Adrenal gland (tissue), 12 donors: ENCODE data around the gene PIK3R3. TPM values are rescaled to one million over a fixed set of nuclear protein-coding genes. Genes with fewer than 3 reads are reported as not detected.

ENCODE experiments used
- DNase-seq, 7 donors: peaks; one replicate each; pipeline ENCODE4 v3.0.0-alpha.2; 2019 to 2020
- H3K27ac ChIP-seq, 5 donors: fragments of 200-600 bp; sonication (generic) in 4 of 5; 1 replicate in 3 of 5; 2 replicates in 2 of 5; pipeline versions ENCODE4 v1.5.1 to v1.8.0; 2016 to 2020; ENCODE audit warnings: mild to moderate bottlenecking in 1 of 5
- H3K27me3 ChIP-seq: fragments of 200-600 bp; 2 replicates; pipeline ENCODE4 v1.8.0; 2021
- H3K36me3 ChIP-seq, 2 donors: fragments of 200-600 bp; replicated peaks in 1 of 2; 1 replicate in 1 of 2; 2 replicates in 1 of 2; pipeline versions ENCODE4 v1.5.1 to v1.8.0; 2018 to 2022
- H3K4me1 ChIP-seq, 2 donors: fragments of 200-600 bp; replicated peaks in 1 of 2; 1 replicate in 1 of 2; 2 replicates in 1 of 2; pipeline versions ENCODE4 v1.5.1 to v1.8.0; 2018 to 2021
- H3K4me3 ChIP-seq, 4 donors: fragments of 200-600 bp; sonication (generic) in 3 of 4; one replicate each; pipeline ENCODE4 v1.5.1; 2016 to 2018
- H3K9me3 ChIP-seq, 3 donors: fragments of 200-600 bp; sonication (generic) in 1 of 3; replicated peaks in 1 of 3; 1 replicate in 2 of 3; 2 replicates in 1 of 3; pipeline versions ENCODE4 v1.5.1 to v1.8.0; 2016 to 2021
- POLR2A ChIP-seq, 2 donors: fragments of 450-650 bp; IDR thresholded peaks; one replicate each; pipeline ENCODE4 v1.6.1; 2017; ENCODE audit warnings: antibody characterized with exemption in 2 of 2, mild to moderate bottlenecking in 2 of 2, moderate library complexity in 1 of 2
- WGBS, 4 donors: extraction: QIAGEN DNeasy Blood & Tissue Kit in 2 of 4; methylation state at CpG; one replicate each; pipeline versions ENCODE4 v1.1.5 to v1.1.7; 2013 to 2017; 5-methylcytosine and 5-hydroxymethylcytosine counted together
- intact Hi-C, 2 donors: fragments of 100-400 bp; cut with DNase I; formaldehyde crosslinking; loops; one replicate each; pipeline versions ENCODE4 v1.14.1 to v1.15.0; 2022 to 2023
- polyA plus RNA-seq, 3 donors: library from polyadenylated mRNA; stranded (reverse); fragments of 200-250 nt in 2 of 3; fragments of 350-450 nt in 1 of 3; fragmentation: Illumina TruSeq in 1 of 3; extraction: RNeasy Lipid Tissue Mini Kit (QIAGEN cat#74804) in 1 of 3; gene quantifications; one replicate each; pipeline ENCODE4 v1.2.3, GENCODE V29; 2013 to 2014
- total RNA-seq, 9 donors: library from RNA; depleted of rRNA in 4 of 9; stranded (reverse); fragments of >200 nt in 4 of 9; fragments of 120-200 nt in 1 of 9; fragmentation: NEBNext Ultra II Directional in 1 of 9; extraction: Animal tissue kit (Norgen Biotek cat#: 25700) in 1 of 9; gene quantifications; one replicate each; pipeline versions ENCODE4 v1.1.0 to v1.2.4, GENCODE V29; 2013 to 2023
- TF ChIP-seq, protein P1 (sequence below), 6 experiments: fragments of 450-650 bp in 4 of 6; fragments of 200-600 bp in 2 of 6; sonication (generic) in 1 of 6; IDR thresholded peaks; 1 replicate in 5 of 6; 2 replicates in 1 of 6; pipeline versions ENCODE4 v1.5.1 to v1.8.0; 2016 to 2021; ENCODE audit warnings: antibody characterized with exemption in 6 of 6, mild to moderate bottlenecking in 2 of 6, moderate library complexity in 1 of 6
- donor health status: healthy with polysubstance abuse.
- donor health status: Bipolar disorder and iron deficiency.
- donor health status: DM: yes; HTN: yes; CAD: no.
- donor health status: DM: no; HTN: no; CAD: no.
- donor health status: DM: no; HTN: no; CAD: no.
- donor health status: DM: yes; HTN: yes; CAD: no.

PIK3R3 gene
- total and polyA plus RNA-seq, 12 donors, result 6.5 to 47.3 (median 21.1) TPM

DNA sequence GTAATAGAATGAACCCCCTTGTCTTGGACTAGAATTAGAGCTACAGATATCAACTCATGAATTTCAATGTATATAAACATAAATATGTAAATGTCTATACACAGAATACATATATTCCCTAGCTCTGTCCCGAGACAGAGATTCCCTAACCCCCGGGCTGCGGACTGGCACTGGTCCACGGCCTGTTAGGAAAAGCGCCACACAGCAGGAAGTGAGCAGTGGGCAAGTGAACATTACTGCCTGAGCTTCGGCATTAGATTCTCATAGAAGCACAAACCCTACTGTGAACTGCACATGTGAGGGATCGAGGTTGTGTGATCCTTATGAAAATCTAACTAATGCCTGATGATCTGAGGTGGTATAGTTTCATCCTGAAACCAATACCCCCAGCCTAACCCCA, 51.2 kb downstream of the PIK3R3 start:
- intact Hi-C loops, result no loop called here
- WGBS, 4 donors, result 77 to 86% (median 81%) methylated on average over 7 of the region's 7 CpGs
- H3K36me3 ChIP-seq, result no peaks in the 10 kb centered on the region

DNA sequence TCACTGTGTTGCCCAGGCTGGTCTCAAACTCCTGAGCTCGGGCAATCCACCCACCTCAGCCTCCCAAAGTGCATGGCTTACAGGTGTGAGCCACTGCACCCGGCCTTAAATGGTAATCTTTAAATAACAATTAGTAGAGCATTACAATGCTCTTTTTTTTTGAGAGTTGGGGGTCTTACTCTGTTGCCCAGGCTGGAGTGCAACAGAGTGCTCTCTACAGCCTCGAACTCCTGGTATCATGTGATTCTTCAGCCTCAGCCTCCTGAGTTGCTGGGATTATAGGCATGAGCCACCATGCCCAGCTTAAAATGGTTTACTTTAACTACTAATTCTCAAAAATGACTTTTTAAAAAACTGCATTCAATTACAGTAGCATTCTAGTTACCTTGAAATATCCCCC, 52.2 kb downstream of the PIK3R3 start:
- Histone ChIP-seq H3K4me3 (no peak overlapping the region), H3K27ac (no peak overlapping the region), H3K4me1 (peaks cover 0 to 6% of the 10 kb centered on the region in 2 donors), H3K36me3 (no peaks in the 10 kb centered on the region), H3K9me3 (no peaks in the 10 kb centered on the region), H3K27me3 (no peaks in the 10 kb centered on the region)
- intact Hi-C loops, result no loop called here
- 85 to 96% (median 91%) methylated on average over 3 of the region's 3 CpGs for WGBS, 4 donors
- no peak for TF ChIP-seq POLR2A (IDR thresholded peaks at IDR 0.05)
- TF ChIP-seq, protein P1, sequence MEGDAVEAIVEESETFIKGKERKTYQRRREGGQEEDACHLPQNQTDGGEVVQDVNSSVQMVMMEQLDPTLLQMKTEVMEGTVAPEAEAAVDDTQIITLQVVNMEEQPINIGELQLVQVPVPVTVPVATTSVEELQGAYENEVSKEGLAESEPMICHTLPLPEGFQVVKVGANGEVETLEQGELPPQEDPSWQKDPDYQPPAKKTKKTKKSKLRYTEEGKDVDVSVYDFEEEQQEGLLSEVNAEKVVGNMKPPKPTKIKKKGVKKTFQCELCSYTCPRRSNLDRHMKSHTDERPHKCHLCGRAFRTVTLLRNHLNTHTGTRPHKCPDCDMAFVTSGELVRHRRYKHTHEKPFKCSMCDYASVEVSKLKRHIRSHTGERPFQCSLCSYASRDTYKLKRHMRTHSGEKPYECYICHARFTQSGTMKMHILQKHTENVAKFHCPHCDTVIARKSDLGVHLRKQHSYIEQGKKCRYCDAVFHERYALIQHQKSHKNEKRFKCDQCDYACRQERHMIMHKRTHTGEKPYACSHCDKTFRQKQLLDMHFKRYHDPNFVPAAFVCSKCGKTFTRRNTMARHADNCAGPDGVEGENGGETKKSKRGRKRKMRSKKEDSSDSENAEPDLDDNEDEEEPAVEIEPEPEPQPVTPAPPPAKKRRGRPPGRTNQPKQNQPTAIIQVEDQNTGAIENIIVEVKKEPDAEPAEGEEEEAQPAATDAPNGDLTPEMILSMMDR (IDR thresholded peaks at IDR 0.05), result no peak
- DNase-seq, result no peak

More for the DNA sequence above, 51.2 kb downstream of the PIK3R3 start:
- Histone ChIP-seq H3K4me3 (no peak overlapping the region), H3K27me3 (no peaks in the 10 kb centered on the region), H3K4me1 (peaks cover 0 to 6% of the 10 kb centered on the region in 2 donors), H3K9me3 (no peaks in the 10 kb centered on the region), H3K27ac (no peak overlapping the region)
- TF ChIP-seq, protein P1 (IDR thresholded peaks at IDR 0.05), result no peak
- TF ChIP-seq POLR2A (IDR thresholded peaks at IDR 0.05), result no peak
- DNase-seq, result no peak

DNA sequence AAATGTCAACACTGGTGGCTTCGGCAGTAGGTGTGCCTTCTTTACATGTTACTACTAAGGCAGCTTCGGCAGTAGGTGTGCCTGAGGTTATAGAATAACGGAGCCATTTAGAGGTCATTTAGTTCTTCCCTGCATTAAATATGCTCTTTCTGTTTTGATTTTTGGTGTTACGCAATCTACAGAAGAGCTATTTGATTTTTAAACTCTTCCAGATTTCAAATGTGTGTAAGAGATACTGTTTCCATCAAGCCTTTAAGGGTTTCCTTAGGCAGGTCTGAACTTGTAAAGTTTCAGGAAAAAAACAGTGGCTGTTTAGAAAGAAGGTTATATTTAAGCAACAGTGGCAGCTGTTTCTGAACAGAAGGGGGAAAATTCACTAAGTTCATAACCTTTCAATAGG, 54.8 kb downstream of the PIK3R3 start:
- TF ChIP-seq, protein P1 (IDR thresholded peaks at IDR 0.05), result no peak
- TF ChIP-seq POLR2A (IDR thresholded peaks at IDR 0.05), result no peak
- WGBS, 4 donors, result 94 to 98% (median 95%) methylated on average over 4 of the region's 4 CpGs
- Histone ChIP-seq H3K27ac (no peak overlapping the region), H3K36me3 (no peaks in the 10 kb centered on the region), H3K4me3 (no peak overlapping the region), H3K27me3 (no peaks in the 10 kb centered on the region), H3K4me1 (no peaks in the 10 kb centered on the region), H3K9me3 (no peaks in the 10 kb centered on the region)
- intact Hi-C loops, result loop anchor here in 1 of 2 donors (10.0 kb wide), 1 partner anchor 47 kb away; no protein-coding TSS in a partner anchor
- DNase-seq, result no peak

DNA sequence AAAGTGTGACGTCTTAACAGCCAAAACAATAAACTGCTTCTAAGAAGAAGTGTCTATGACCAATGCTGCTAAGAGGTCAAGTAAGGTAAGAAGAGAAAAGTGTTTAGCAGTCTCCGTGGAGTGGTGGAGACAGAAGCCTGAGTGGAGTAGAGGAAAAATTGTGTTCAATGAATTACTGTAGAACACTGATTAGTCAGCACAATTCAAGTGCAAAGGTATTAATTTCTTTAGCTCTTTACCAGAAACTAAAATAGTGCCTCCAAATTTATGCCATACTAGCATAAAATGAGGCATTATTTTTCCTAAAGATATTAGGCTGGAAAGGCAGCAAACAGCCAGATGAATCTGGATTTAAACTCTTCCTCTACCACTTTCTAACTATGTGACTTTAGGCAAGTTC, 56.1 kb downstream of the PIK3R3 start:
- DNase-seq, result no peak
- H3K9me3 ChIP-seq, result no peaks in the 10 kb centered on the region
- no peak overlapping the region for H3K4me3 ChIP-seq
- no peak for TF ChIP-seq POLR2A (IDR thresholded peaks at IDR 0.05)
- TF ChIP-seq, protein P1 (IDR thresholded peaks at IDR 0.05), result no peak
- H3K36me3 ChIP-seq, result no peaks in the 10 kb centered on the region
- H3K27me3 ChIP-seq, result no peaks in the 10 kb centered on the region
- H3K4me1 ChIP-seq, result no peaks in the 10 kb centered on the region
- intact Hi-C loops, result loop anchor here in 1 of 2 donors (10.0 kb wide), 1 partner anchor 48 kb away; no protein-coding TSS in a partner anchor
- H3K27ac ChIP-seq, result no peak overlapping the region
- 87 to 93% (median 91%) methylated on average over 2 of the region's 2 CpGs for WGBS, 4 donors
